Measurements from ENCODE around the gene MYO18B. TPM values are rescaled to one million over a fixed set of nuclear protein-coding genes. Genes with fewer than 3 reads are reported as not detected.

MYO18B gene
- total RNA-seq, 1 experiment from 2014 or later: 0.11 TPM

DNA sequence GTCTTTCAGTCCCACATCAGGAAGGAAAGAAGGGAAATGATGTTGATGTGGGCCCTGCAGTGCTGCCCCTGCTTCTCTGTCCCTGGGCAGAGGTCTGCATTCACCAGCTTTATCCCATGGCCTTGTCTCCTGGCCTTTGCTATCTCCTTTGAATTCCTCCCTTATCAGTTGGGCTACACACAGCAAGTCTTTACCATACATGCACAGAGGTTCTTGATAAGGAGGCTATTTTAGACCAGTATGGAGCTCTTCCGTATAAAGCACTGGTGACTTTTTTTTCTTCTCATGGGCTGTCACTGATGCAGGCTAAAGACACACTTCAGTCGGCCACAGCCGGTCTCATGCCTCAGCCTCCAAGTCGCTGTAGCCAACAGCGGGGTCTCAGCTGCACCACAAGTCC is 20.2 kb downstream of the MYO18B start:
- H3K36me3 ChIP-seq: no peaks in the 10 kb centered on the region
- peaks cover 14% of the 10 kb centered on the region for H3K9me3 ChIP-seq (replicated peaks)
- no peak for DNase-seq (ENCODE audit: low read depth in 1 of 2, low spot score in 2 of 2)
- H3K4me3 ChIP-seq: no peak overlapping the region
- no peaks in the 10 kb centered on the region for H3K27me3 ChIP-seq (replicated peaks)
- H3K27ac ChIP-seq: peak overlapping the region; percentile 48; the same call in 1 of the 2 replicates
- H3K4me1 ChIP-seq (replicated peaks): peaks cover 51% of the 10 kb centered on the region

DNA sequence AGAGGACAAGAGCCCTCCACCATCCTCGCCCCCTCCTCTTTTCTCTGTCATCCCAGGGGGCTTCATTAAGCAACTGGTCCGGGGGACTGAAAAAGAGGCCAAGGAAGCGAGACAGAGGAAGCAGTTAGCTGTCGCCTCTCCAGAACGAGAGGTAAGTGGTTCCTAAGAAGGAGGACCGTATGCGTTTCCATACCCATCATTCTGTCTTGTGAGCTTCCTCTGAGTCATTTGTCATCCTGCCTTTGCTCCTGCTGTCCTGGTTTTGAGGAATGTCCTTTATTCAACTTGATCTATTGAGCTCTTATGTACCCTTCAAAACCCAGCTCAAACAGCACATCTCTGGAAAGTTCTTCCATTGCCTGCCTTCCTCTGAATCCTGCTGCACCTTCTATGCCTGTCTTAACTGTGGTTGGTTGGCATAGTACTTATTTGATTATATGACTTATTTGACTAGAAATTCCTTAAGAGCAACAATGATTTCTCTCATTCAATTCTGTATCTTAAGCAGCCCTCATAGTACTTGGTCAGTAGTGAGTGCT is 21.3 kb downstream of the MYO18B start:
- peak overlapping the region; percentile 48 for H3K27ac ChIP-seq
- H3K4me1 ChIP-seq (replicated peaks): peaks cover 47% of the 10 kb centered on the region
- H3K36me3 ChIP-seq: no peaks in the 10 kb centered on the region
- H3K9me3 ChIP-seq (replicated peaks): peaks cover 14% of the 10 kb centered on the region
- H3K4me3 ChIP-seq: no peak overlapping the region
- peak in 1 of 2 experiments; percentile 56 for DNase-seq (ENCODE audit: low read depth in 1 of 2, low spot score in 2 of 2)
- no peaks in the 10 kb centered on the region for H3K27me3 ChIP-seq (replicated peaks)

DNA sequence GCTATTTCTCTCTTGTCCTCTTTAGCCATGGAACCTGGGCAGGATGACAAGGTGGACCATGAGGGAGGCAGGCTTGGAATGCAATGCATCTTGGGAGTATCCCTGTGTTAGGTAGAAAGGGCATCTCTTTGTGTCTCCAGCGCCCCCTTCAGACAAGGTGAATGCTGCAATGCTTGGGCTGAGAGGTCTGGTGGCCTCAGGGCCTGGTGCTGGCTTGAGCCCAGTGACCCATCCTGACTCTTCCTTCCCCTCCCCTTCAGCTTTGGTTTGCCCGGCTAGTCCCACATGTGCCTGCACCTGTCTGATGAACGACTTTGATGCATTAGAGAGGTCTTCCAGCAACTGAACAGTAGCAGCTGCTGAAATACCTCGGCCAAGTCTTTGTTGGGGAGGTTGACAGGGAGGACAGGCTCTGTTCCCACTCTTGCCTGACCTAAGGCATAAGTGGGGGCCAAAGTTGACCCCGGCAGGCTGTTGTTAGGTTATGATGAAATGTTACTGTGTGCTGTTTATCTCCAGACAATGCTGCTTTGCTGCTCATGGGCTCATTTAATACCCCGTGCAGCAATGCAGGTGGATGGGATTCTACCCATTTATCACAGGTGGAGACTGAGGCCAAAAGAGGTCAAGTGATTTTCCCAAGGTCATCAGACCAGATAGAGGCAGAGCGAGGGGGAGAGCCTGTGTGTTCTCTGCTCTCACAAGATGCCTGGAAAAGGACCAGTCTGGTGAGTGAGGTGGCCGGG is 22.5 kb downstream of the MYO18B start:
- Histone ChIP-seq H3K27me3 (replicated peaks) (no peaks in the 10 kb centered on the region), H3K36me3 (no peaks in the 10 kb centered on the region), H3K4me3 (no peak overlapping the region), H3K4me1 (replicated peaks) (peaks cover 39% of the 10 kb centered on the region), H3K9me3 (replicated peaks) (peaks cover 14% of the 10 kb centered on the region), H3K27ac (no peak overlapping the region)
- DNase-seq (ENCODE audit: low read depth in 1 of 2, low spot score in 2 of 2): no peak

DNA sequence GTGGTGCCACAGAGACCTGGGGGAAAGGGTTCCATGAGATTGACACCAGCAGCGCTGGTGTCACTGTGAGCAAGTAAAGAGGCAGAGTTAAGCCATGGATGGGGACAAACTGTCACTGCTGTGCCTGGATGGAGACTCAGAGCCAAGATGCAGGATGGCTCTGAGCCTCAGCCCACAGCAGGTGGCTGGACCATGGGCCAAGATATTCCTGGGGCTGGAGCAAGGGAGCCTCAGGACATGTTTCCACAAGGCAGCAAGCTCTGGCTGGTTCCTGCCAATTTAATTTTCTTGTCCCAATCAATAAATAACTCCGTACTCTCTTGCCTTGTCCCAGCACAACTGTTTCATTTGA is 23.0 kb downstream of the MYO18B start:
- no peak overlapping the region for H3K27ac ChIP-seq

DNA sequence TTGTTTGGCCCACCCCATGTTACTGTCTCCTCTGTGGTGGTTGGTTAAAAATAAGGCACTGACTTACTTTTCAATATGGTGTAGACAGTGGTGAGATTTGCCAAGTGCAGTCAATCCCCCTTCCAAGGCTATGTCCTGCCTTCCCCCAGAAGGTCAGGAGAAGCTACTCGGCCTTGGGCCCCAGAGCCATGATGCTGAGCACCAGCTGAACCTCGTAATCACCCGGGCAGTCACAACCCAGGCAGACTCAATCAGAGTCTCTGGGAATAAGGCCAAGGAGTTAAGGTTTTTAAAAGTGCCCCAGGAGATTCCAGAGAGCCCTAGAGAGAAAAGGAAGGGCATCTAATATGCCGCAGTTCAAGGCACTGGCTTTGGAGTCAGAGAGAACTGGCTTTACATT is 23.8 kb downstream of the MYO18B start:
- H3K4me3 ChIP-seq: no peak overlapping the region
- no peaks in the 10 kb centered on the region for H3K27me3 ChIP-seq (replicated peaks)
- DNase-seq (ENCODE audit: low read depth in 1 of 2, low spot score in 2 of 2): no peak
- peaks cover 14% of the 10 kb centered on the region for H3K9me3 ChIP-seq (replicated peaks)
- peaks cover 27% of the 10 kb centered on the region for H3K4me1 ChIP-seq (replicated peaks)
- H3K27ac ChIP-seq: no peak overlapping the region
- no peaks in the 10 kb centered on the region for H3K36me3 ChIP-seq

More for the DNA sequence above, 23.0 kb downstream of the MYO18B start:
- Histone ChIP-seq H3K36me3 (no peaks in the 10 kb centered on the region), H3K9me3 (replicated peaks) (peaks cover 14% of the 10 kb centered on the region), H3K4me3 (no peak overlapping the region), H3K4me1 (replicated peaks) (peaks cover 35% of the 10 kb centered on the region), H3K27me3 (replicated peaks) (no peaks in the 10 kb centered on the region)
- no peak for DNase-seq (ENCODE audit: low read depth in 1 of 2, low spot score in 2 of 2)

DNA sequence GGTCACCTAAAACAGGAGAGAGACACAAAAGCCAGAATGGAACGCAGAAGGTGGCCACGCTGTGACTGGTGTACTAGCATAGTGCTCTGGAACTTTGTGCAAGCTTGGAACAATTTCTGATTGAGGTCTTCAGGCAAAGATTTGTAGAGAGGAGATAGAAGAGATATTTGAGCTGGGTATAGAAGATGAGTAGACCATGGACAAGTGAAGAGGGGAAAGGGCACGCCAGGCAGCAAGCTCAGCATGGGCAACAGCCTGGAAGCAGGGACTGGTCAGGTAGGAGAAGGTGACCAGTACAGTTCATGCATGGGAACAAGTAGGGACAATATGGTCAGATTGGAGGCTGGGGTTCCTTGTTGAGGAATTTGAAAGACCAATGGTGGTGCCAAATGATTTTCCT is 24.4 kb downstream of the MYO18B start:
- Histone ChIP-seq H3K27ac (no peak overlapping the region), H3K4me1 (replicated peaks) (peaks cover 21% of the 10 kb centered on the region), H3K27me3 (replicated peaks) (no peaks in the 10 kb centered on the region), H3K4me3 (no peak overlapping the region), H3K9me3 (replicated peaks) (peaks cover 14% of the 10 kb centered on the region), H3K36me3 (no peaks in the 10 kb centered on the region)
- no peak for DNase-seq (ENCODE audit: low read depth in 1 of 2, low spot score in 2 of 2)

DNA sequence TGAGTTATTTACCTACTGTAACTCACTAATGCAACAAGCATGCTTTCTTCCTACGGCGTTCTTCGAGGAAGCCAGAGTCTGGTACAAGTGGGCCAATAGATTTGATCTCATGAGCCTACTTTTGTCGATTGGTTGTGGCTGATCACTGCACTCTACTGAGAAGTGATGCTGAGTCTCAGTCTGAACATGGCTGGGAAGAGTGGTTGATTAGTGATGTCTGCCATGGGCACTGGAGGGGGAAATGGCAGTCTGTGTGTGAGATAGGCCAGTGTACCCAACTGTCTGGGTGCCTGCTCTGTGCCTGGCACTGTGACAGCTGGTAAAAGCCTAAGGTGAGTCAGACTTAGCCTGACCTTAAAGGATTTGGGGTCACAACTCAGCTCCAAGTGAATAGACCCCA is 28.3 kb downstream of the MYO18B start:
- Histone ChIP-seq H3K27ac (no peak overlapping the region), H3K27me3 (replicated peaks) (no peaks in the 10 kb centered on the region), H3K36me3 (no peaks in the 10 kb centered on the region), H3K9me3 (replicated peaks) (peaks cover 14% of the 10 kb centered on the region), H3K4me1 (replicated peaks) (no peaks in the 10 kb centered on the region), H3K4me3 (no peak overlapping the region)
- no peak for DNase-seq (ENCODE audit: low read depth in 1 of 2, low spot score in 2 of 2)

DNA sequence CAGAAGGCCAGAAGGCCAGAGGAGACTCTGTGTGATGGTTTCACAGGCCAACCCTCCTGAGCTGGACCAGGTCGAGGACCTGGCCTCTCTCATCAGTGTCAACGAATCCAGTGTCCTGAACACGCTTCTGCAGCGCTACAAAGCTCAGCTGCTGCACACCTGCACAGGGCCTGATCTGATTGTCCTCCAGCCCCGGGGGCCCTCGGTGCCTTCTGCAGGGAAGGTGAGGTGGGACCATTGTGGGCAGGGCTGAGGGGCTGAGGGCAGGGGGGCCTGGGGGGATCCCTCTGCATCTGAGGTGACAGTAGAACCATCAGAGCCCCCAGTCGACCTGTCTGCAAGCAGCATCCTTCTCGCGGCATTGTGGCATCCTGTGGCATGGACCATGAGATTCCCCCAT is 30.3 kb downstream of the MYO18B start:
- Histone ChIP-seq H3K9me3 (replicated peaks) (no peaks in the 10 kb centered on the region; the same call in 1 of the 2 replicates), H3K27me3 (replicated peaks) (no peaks in the 10 kb centered on the region), H3K4me1 (replicated peaks) (no peaks in the 10 kb centered on the region), H3K36me3 (no peaks in the 10 kb centered on the region), H3K27ac (no peak overlapping the region), H3K4me3 (no peak overlapping the region)
- DNase-seq (ENCODE audit: low read depth in 1 of 2, low spot score in 2 of 2): no peak

DNA sequence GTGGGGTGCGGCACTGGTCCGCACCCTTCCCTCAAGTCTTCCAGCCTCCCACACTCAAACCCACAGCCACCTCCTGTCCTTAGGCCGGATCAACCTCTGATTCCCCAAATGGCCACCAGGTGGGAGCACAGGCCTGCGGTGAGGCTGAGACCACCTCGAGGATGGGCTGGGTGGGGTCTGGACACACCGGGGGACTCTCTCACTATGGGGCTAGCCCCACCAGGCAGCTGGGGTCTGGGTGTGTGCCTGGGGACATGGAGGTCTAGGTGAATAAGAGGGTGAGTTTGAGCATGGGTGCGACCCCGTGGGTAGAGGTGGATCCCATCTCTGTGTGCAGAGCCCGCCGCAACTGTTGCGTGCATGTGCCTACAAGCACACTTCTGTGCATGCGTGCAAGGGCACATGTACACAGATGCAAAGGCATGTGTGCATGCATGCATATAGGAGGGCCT is 32.6 kb downstream of the MYO18B start:
- DNase-seq (ENCODE audit: low read depth in 1 of 2, low spot score in 2 of 2): no peak
- Histone ChIP-seq H3K4me3 (no peak overlapping the region), H3K9me3 (replicated peaks) (no peaks in the 10 kb centered on the region), H3K36me3 (no peaks in the 10 kb centered on the region), H3K27me3 (replicated peaks) (no peaks in the 10 kb centered on the region), H3K27ac (no peak overlapping the region), H3K4me1 (replicated peaks) (no peaks in the 10 kb centered on the region)

DNA sequence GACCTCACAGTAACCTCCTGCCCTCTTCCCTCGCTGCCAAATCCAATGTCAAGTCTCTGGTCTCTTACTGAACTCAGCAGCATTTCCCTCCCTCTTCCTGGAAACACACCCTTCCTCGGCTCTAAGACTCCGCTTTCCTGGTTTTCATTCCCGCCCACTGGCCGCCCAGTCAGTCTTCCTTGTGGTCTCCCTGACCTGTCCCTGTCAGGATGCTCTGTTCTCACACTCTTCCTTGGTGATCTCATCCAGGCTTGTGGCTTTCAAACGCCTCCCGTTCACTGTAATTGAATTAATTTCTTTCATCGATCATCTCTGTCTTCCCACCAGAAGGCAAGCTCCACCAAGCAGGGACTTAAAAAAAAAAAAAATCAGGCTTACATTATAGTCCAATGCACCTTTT is 33.5 kb downstream of the MYO18B start:
- H3K36me3 ChIP-seq: no peaks in the 10 kb centered on the region
- no peaks in the 10 kb centered on the region for H3K27me3 ChIP-seq (replicated peaks)
- H3K9me3 ChIP-seq (replicated peaks): no peaks in the 10 kb centered on the region
- H3K4me1 ChIP-seq (replicated peaks): no peaks in the 10 kb centered on the region
- DNase-seq (ENCODE audit: low read depth in 1 of 2, low spot score in 2 of 2): peak in 1 of 2 experiments; percentile 36
- H3K27ac ChIP-seq: no peak overlapping the region
- H3K4me3 ChIP-seq: no peak overlapping the region

DNA sequence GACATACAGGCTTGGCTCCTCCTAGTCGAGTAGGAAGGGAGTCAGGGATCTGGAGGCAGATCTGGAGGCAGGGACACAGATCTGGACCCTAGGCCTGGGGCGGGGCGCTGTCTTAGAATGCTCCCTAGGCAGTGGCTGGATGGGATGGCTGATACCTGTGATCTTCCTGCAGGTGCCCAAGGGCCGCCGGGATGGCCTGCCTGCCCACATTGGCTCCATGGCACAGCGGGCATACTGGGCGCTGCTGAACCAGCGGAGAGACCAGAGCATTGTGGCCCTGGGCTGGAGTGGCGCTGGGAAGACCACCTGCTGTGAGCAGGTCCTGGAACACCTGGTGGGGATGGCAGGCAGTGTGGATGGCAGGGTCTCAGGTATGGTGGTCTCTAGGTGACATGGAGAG is 35.4 kb downstream of the MYO18B start:
- no peak for DNase-seq (ENCODE audit: low read depth in 1 of 2, low spot score in 2 of 2)
- Histone ChIP-seq H3K9me3 (replicated peaks) (no peaks in the 10 kb centered on the region), H3K27ac (no peak overlapping the region)

DNA sequence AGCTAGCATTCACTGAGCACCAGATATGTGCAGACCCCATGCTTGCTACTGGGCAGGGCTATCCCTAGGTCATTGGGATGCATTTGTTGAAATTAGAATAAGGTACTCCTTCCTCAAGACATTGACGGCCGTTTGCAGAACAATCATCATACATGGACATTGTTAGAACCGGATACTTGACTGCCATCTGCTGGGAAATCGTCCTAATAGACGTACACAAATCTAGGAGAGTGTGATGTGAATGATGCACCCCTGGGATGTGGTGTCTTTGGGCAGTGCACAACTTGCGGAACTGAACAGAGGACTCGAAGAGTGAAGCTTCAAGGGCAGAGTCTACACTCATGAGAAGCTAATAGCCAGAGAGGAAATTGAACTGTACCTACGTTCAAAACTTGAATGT is 35.9 kb downstream of the MYO18B start:
- Histone ChIP-seq H3K27ac (no peak overlapping the region), H3K4me1 (replicated peaks) (no peaks in the 10 kb centered on the region), H3K27me3 (replicated peaks) (no peaks in the 10 kb centered on the region; the same call in 1 of the 2 replicates), H3K36me3 (no peaks in the 10 kb centered on the region), H3K9me3 (replicated peaks) (no peaks in the 10 kb centered on the region), H3K4me3 (no peak overlapping the region)
- DNase-seq (ENCODE audit: low read depth in 1 of 2, low spot score in 2 of 2): peak in 1 of 2 experiments; percentile 31

More for the DNA sequence above, 35.4 kb downstream of the MYO18B start:
- Histone ChIP-seq H3K27me3 (replicated peaks) (no peaks in the 10 kb centered on the region; the same call in 1 of the 2 replicates), H3K4me1 (replicated peaks) (no peaks in the 10 kb centered on the region), H3K36me3 (no peaks in the 10 kb centered on the region), H3K4me3 (no peak overlapping the region)

DNA sequence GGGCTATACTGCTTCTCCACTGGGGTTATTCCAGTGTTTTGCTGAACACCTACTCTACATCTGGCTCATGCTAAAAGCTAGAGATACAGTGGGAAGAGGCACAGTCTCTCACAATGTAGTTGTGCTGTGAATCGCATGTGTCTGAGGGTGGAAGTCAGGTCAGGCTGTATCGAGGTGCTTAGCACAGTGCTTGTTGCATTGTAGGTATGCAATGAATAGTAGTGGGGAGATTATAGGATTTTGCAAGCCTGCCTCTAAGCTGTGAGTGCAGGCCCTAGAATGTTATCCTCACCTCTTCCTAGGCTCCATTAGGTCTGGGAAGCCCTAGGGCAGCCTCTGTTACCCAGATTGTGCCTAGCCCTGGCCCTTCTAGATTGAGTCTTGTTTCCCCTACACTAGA is 37.4 kb downstream of the MYO18B start:
- Histone ChIP-seq H3K4me3 (no peak overlapping the region), H3K36me3 (no peaks in the 10 kb centered on the region), H3K27me3 (replicated peaks) (no peaks in the 10 kb centered on the region; the same call in 1 of the 2 replicates), H3K9me3 (replicated peaks) (no peaks in the 10 kb centered on the region), H3K27ac (no peak overlapping the region), H3K4me1 (replicated peaks) (no peaks in the 10 kb centered on the region)
- no peak for DNase-seq (ENCODE audit: low read depth in 1 of 2, low spot score in 2 of 2)

DNA sequence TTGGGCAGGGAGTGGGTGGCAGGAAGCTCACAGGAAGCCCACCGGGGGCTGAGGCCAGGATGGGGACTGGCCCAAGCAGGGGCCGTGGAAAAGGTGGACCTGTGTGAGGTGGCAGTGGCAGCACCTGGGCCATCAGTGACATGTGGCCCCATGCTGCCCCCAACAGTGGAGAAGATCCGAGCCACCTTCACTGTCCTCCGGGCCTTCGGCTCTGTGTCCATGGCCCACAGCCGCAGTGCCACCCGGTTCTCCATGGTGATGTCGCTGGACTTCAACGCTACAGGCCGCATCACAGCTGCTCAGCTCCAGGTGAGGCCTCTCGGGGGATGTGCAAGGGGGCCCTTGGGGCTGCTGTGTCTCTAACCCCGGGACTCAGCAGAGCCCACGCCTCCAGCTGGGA is 37.9 kb downstream of the MYO18B start:
- DNase-seq (ENCODE audit: low read depth in 1 of 2, low spot score in 2 of 2): no peak
- Histone ChIP-seq H3K4me3 (no peak overlapping the region), H3K9me3 (replicated peaks) (no peaks in the 10 kb centered on the region), H3K36me3 (no peaks in the 10 kb centered on the region), H3K27me3 (replicated peaks) (no peaks in the 10 kb centered on the region; the same call in 1 of the 2 replicates), H3K4me1 (replicated peaks) (no peaks in the 10 kb centered on the region), H3K27ac (no peak overlapping the region)
